ENCODE results near the gene OR5M10.

DNA sequence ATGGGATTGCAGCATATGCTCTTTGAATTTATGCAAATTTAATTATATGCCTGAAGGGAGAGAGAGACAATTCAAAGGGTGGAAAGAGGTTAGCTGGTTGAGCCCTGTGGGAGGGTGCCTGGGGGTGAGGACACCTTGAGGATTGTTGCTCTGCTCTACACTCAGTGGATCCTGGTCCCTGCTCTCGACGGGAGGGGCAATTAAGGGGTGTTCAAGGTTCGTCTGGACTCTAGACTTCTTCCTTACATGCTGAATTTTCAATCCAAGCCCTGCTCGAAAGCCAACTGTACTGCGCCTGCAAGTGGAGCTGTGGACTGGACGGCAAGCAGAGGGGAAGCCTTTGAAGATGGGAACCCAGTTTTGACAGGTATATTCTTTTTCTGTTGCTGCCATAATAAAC, 18.9 kb downstream of the OR5M10 start:
- TF ChIP-seq, protein P1, sequence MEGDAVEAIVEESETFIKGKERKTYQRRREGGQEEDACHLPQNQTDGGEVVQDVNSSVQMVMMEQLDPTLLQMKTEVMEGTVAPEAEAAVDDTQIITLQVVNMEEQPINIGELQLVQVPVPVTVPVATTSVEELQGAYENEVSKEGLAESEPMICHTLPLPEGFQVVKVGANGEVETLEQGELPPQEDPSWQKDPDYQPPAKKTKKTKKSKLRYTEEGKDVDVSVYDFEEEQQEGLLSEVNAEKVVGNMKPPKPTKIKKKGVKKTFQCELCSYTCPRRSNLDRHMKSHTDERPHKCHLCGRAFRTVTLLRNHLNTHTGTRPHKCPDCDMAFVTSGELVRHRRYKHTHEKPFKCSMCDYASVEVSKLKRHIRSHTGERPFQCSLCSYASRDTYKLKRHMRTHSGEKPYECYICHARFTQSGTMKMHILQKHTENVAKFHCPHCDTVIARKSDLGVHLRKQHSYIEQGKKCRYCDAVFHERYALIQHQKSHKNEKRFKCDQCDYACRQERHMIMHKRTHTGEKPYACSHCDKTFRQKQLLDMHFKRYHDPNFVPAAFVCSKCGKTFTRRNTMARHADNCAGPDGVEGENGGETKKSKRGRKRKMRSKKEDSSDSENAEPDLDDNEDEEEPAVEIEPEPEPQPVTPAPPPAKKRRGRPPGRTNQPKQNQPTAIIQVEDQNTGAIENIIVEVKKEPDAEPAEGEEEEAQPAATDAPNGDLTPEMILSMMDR (conservative IDR thresholded peaks at IDR 0.05; ENCODE audit: low read depth, low read length), result no peak
- no peak for TF ChIP-seq EZH2phosphoT487 (IDR thresholded peaks at IDR 0.05; ENCODE audit: borderline replicate concordance, low read length)
